Stimulated activated CD4-positive, alpha-beta T cell treated with anti-CD3 and anti-CD28 coated beads, Interleukin-1b, Interleukin-23, amount 100 ng/mL, for 4 hours (primary cell): ENCODE results near the gene PRKG1.

Experiments
- DNase-seq, 2 donors: peaks; one replicate each; pipeline ENCODE4 v3.0.0-alpha.2; 2020; ENCODE audit warnings: low read depth in 2 of 2

Gene PRKG1

GRCh38 chr10:51878695-51879094 is 804.4 kb downstream of the PRKG1 start:
- no peak for DNase-seq

GRCh38 chr10:51879238-51879637 is 805.0 kb downstream of the PRKG1 start:
- no peak for DNase-seq

GRCh38 chr10:51881213-51881612 is 806.9 kb downstream of the PRKG1 start:
- DNase-seq: no peak

- DNase-seq: no peak
These were observed 812.3 kb downstream of the PRKG1 start for GRCh38 chr10:51886438-51887068.

- DNase-seq: no peak
These were observed 814.0 kb downstream of the PRKG1 start for GRCh38 chr10:51888263-51888662.

- DNase-seq: no peak
These were observed 818.0 kb downstream of the PRKG1 start for GRCh38 chr10:51892313-51892712.

GRCh38 chr10:51892965-51893658 is 818.8 kb downstream of the PRKG1 start:
- no peak for DNase-seq

GRCh38 chr10:51894771-51895578 is 820.7 kb downstream of the PRKG1 start:
- no peak for DNase-seq

GRCh38 chr10:51896849-51897248 is 822.6 kb downstream of the PRKG1 start:
- DNase-seq: no peak

GRCh38 chr10:51897560-51897959 is 823.3 kb downstream of the PRKG1 start:
- DNase-seq: no peak

GRCh38 chr10:51900180-51900579 is 825.9 kb downstream of the PRKG1 start:
- DNase-seq: no peak

GRCh38 chr10:51903675-51904074 is 829.4 kb downstream of the PRKG1 start:
- no peak for DNase-seq

- no peak for DNase-seq
These were observed 830.7 kb downstream of the PRKG1 start for GRCh38 chr10:51905032-51905431.

GRCh38 chr10:51907361-51907760 is 833.1 kb downstream of the PRKG1 start:
- no peak for DNase-seq

- DNase-seq: no peak
These were observed 835.9 kb downstream of the PRKG1 start for GRCh38 chr10:51910189-51910588.

- DNase-seq: no peak
These were observed 836.3 kb downstream of the PRKG1 start for GRCh38 chr10:51910596-51910995.

- no peak for DNase-seq
These were observed 837.4 kb downstream of the PRKG1 start for GRCh38 chr10:51911723-51912122.

- DNase-seq: no peak
These were observed 840.8 kb downstream of the PRKG1 start for GRCh38 chr10:51915031-51915542.

GRCh38 chr10:51918440-51918839 is 844.2 kb downstream of the PRKG1 start:
- no peak for DNase-seq

GRCh38 chr10:51918884-51919325 is 844.6 kb downstream of the PRKG1 start:
- DNase-seq: no peak

GRCh38 chr10:51920672-51921071 is 846.4 kb downstream of the PRKG1 start:
- DNase-seq: no peak

GRCh38 chr10:51924359-51924758 is 850.1 kb downstream of the PRKG1 start:
- no peak for DNase-seq
